ENCODE data around the gene DHDDS. TPM values are rescaled to one million over a fixed set of nuclear protein-coding genes. Genes with fewer than 3 reads are reported as not detected.

The DHDDS gene
- total RNA-seq, 1 donor from 2014 or later: 41.1 TPM

GRCh38 chr1:26449868-26450267 lies 17.7 kb downstream of the DHDDS start:
- no peak overlapping the region for H3K4me3 ChIP-seq
- H3K9me3 ChIP-seq: no peaks in the 10 kb centered on the region
- DNase-seq (no peak), ATAC-seq (no peak)
- TF ChIP-seq CTCF (IDR thresholded peaks at IDR 0.05): no peak
- H3K4me1 ChIP-seq: no peaks in the 10 kb centered on the region
- no peak overlapping the region for H3K27ac ChIP-seq
- H3K36me3 ChIP-seq: peaks cover 71% of the 10 kb centered on the region
- intact Hi-C loops (cut with DNase I): no loop called here
- H3K27me3 ChIP-seq: no peaks in the 10 kb centered on the region

GRCh38 chr1:26450908-26451307 lies 18.8 kb downstream of the DHDDS start:
- H3K36me3 ChIP-seq: peaks cover 65% of the 10 kb centered on the region
- no peak for DNase-seq
- no peak for ATAC-seq
- no peaks in the 10 kb centered on the region for H3K4me1 ChIP-seq
- H3K27me3 ChIP-seq: no peaks in the 10 kb centered on the region
- intact Hi-C loops (cut with DNase I): no loop called here
- H3K9me3 ChIP-seq: no peaks in the 10 kb centered on the region
- H3K27ac ChIP-seq: no peak overlapping the region
- no peak for TF ChIP-seq CTCF (IDR thresholded peaks at IDR 0.05)
- H3K4me3 ChIP-seq: no peak overlapping the region

GRCh38 chr1:26452459-26453183 lies 20.5 kb downstream of the DHDDS start:
- Histone ChIP-seq H3K4me1 (no peaks in the 10 kb centered on the region), H3K27me3 (no peaks in the 10 kb centered on the region), H3K4me3 (no peak overlapping the region), H3K27ac (no peak overlapping the region), H3K9me3 (no peaks in the 10 kb centered on the region), H3K36me3 (peaks cover 55% of the 10 kb centered on the region)
- TF ChIP-seq CTCF (IDR thresholded peaks at IDR 0.05): no peak
- ATAC-seq (no peak), DNase-seq (no peak)
- intact Hi-C loops (cut with DNase I): no loop called here

GRCh38 chr1:26459148-26459547 lies 27.0 kb downstream of the DHDDS start:
- Histone ChIP-seq H3K4me1 (no peaks in the 10 kb centered on the region), H3K4me3 (no peak overlapping the region), H3K27ac (no peak overlapping the region), H3K36me3 (peaks cover 70% of the 10 kb centered on the region), H3K9me3 (no peaks in the 10 kb centered on the region), H3K27me3 (no peaks in the 10 kb centered on the region)
- intact Hi-C loops (cut with DNase I): no loop called here
- DNase-seq: no peak
- no peak for ATAC-seq
- TF ChIP-seq CTCF (IDR thresholded peaks at IDR 0.05): no peak

GRCh38 chr1:26459573-26460031 lies 27.5 kb downstream of the DHDDS start:
- H3K4me3 ChIP-seq: no peak overlapping the region
- no peaks in the 10 kb centered on the region for H3K9me3 ChIP-seq
- peaks cover 70% of the 10 kb centered on the region for H3K36me3 ChIP-seq
- no peak overlapping the region for H3K27ac ChIP-seq
- no peak for DNase-seq
- no peaks in the 10 kb centered on the region for H3K27me3 ChIP-seq
- intact Hi-C loops (cut with DNase I): no loop called here
- ATAC-seq: no peak
- TF ChIP-seq CTCF (IDR thresholded peaks at IDR 0.05): no peak
- H3K4me1 ChIP-seq: no peaks in the 10 kb centered on the region
